ENCODE data around the gene COL24A1.

The COL24A1 gene

DNA sequence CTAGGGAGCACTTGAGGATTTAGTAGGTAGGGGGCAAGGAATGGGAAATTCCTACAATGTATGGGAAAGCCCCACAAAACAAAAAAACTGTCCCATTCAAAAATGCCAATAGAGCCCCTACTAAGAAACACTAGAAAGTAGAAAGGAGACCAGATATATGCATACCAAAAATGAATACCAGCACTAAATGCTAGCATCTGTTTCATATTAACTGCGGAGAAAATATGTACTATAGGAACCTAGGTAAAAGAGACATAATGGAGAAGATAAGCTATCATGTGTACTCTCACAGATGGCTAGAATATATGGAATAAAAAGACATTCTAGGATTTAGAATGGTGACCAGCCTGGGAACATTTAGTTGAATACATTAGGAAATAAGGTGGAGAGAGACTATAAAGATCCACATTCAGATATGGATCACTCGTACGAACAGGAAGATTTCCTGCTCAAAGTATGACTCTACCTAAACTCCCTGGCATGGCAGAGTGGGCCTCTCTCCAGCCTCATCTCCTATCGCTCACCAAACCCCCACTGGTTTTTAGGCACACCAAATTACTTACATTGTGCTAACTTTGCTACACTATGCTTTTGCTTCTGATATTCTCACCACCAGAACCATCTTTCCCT lies 466.7 kb downstream of the COL24A1 start:
- Histone ChIP-seq H2AFZ (no peak overlapping the region), H3K9ac (no peak overlapping the region), H3K4me2 (ENCODE audit: low read length) (no peak overlapping the region), H3K79me2 (no peaks in the 10 kb centered on the region), H3K27ac (no peak overlapping the region), H3K4me3 (ENCODE audit: low read depth, low read length) (no peak overlapping the region), H3K4me1 (no peaks in the 10 kb centered on the region), H3K27me3 (ENCODE audit: control insufficient read depth, insufficient read depth, low read length) (no peaks in the 10 kb centered on the region), H3K36me3 (ENCODE audit: control insufficient read depth, insufficient read depth, low read length) (no peaks in the 10 kb centered on the region), H3K9me3 (ENCODE audit: control insufficient read depth, low read length) (no peaks in the 10 kb centered on the region)
- TF ChIP-seq, protein P1, sequence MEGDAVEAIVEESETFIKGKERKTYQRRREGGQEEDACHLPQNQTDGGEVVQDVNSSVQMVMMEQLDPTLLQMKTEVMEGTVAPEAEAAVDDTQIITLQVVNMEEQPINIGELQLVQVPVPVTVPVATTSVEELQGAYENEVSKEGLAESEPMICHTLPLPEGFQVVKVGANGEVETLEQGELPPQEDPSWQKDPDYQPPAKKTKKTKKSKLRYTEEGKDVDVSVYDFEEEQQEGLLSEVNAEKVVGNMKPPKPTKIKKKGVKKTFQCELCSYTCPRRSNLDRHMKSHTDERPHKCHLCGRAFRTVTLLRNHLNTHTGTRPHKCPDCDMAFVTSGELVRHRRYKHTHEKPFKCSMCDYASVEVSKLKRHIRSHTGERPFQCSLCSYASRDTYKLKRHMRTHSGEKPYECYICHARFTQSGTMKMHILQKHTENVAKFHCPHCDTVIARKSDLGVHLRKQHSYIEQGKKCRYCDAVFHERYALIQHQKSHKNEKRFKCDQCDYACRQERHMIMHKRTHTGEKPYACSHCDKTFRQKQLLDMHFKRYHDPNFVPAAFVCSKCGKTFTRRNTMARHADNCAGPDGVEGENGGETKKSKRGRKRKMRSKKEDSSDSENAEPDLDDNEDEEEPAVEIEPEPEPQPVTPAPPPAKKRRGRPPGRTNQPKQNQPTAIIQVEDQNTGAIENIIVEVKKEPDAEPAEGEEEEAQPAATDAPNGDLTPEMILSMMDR (IDR thresholded peaks at IDR 0.05): no peak

DNA sequence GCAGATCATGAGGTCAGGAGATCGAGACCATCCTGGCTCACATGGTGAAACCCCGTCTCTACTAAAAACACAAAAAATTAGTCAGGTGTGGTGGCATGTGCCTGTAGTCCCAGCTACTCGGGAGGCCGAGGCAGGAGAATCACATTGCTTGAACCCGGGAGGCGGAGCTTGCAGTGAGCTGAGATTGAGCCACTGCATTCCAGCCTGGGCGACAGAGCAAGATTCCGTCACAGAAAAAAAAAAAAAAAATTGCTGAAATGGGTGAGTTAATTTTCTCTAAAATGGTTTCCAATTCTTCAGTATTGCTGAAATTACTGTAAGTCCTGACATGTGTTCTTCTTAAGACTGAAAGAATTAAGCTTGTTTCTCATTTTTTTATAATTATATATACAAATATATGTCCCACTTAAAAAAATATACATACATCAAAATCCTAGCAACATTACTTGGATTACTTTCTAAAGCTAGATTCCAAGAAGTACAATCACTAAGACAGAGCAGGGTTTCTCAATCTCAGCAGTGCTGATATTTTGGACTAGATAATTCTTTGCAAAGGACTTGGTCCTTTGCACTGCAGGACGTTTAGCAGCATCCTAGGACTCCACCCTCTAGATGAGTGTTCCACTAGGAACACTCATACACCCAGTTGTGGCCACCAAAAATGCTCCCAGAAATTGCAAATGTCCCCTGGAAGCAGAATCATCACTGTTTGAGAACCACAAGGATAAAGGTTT lies 473.1 kb downstream of the COL24A1 start:
- no peaks in the 10 kb centered on the region for H3K36me3 ChIP-seq (ENCODE audit: control insufficient read depth, insufficient read depth, low read length)
- H3K79me2 ChIP-seq: no peaks in the 10 kb centered on the region
- no peak overlapping the region for H3K4me2 ChIP-seq (ENCODE audit: low read length)
- H3K4me3 ChIP-seq (ENCODE audit: low read depth, low read length): no peak overlapping the region
- H2AFZ ChIP-seq: no peak overlapping the region
- no peaks in the 10 kb centered on the region for H3K9me3 ChIP-seq (ENCODE audit: control insufficient read depth, low read length)
- H3K4me1 ChIP-seq: no peaks in the 10 kb centered on the region
- H3K27ac ChIP-seq: no peak overlapping the region
- H3K27me3 ChIP-seq (ENCODE audit: control insufficient read depth, insufficient read depth, low read length): no peaks in the 10 kb centered on the region
- H3K9ac ChIP-seq: no peak overlapping the region
- TF ChIP-seq, protein P1 (IDR thresholded peaks at IDR 0.05): no peak

DNA sequence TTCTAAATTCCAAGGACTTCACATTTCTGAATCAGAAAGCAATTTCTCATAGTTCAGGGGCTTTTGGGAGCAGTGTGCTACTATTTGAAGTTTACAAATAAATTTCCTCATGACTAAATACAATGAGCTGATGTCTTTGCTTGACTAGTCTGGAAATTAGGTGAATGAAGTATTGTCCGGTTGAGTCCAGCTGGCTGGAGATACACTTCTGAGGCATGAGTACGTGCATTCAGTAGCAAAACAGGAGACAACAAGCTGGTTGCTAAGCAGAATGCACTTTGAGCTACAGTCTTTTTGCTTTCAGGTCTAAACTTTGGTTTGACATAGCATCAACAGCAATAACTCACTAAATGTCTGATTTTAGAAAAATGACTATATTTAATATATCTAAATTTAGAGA lies 475.5 kb downstream of the COL24A1 start:
- TF ChIP-seq, protein P1 (IDR thresholded peaks at IDR 0.05): no peak
- no peak overlapping the region for H3K4me2 ChIP-seq (ENCODE audit: low read length)
- no peak overlapping the region for H3K4me3 ChIP-seq (ENCODE audit: low read depth, low read length)
- no peaks in the 10 kb centered on the region for H3K36me3 ChIP-seq (ENCODE audit: control insufficient read depth, insufficient read depth, low read length)
- H3K79me2 ChIP-seq: no peaks in the 10 kb centered on the region
- H3K27me3 ChIP-seq (ENCODE audit: control insufficient read depth, insufficient read depth, low read length): no peaks in the 10 kb centered on the region
- H3K27ac ChIP-seq: no peak overlapping the region
- H2AFZ ChIP-seq: no peak overlapping the region
- H3K9me3 ChIP-seq (ENCODE audit: control insufficient read depth, low read length): no peaks in the 10 kb centered on the region
- H3K9ac ChIP-seq: no peak overlapping the region
- H3K4me1 ChIP-seq: no peaks in the 10 kb centered on the region
